BE2C (cell line): Measurements from ENCODE around the gene SOX5.

Experiments
- DNase-seq: peaks from one replicate; pipeline ENCODE4 v3.0.0-alpha.2; 2020
- H3K27me3 ChIP-seq: fragments of 250-450 bp; sonication (Bioruptor Pico); 2 replicates; pipeline ENCODE4 v1.5.1; 2020; ENCODE audit warnings: mild to moderate bottlenecking
- H3K36me3 ChIP-seq: fragments of 250-450 bp; sonication (Bioruptor Pico); 2 replicates; pipeline ENCODE4 v1.5.1; 2020; ENCODE audit warnings: mild to moderate bottlenecking
- H3K4me1 ChIP-seq: fragments of 250-450 bp; sonication (Bioruptor Pico); 2 replicates; pipeline ENCODE4 v1.5.1; 2020
- H3K4me3 ChIP-seq: 2 replicates; pipeline ENCODE4 v1.5.1; 2011; ENCODE audit warnings: low read depth, low read length
- H3K9me3 ChIP-seq: fragments of 250-450 bp; sonication (Bioruptor Pico); 2 replicates; pipeline ENCODE4 v1.5.1; 2020
- CTCF ChIP-seq: IDR thresholded peaks from 2 replicates; pipeline ENCODE4 v1.5.1; 2012; ENCODE audit warnings: mild to moderate bottlenecking, low read depth, low read length

SOX5 gene

GRCh38 chr12:23630524-23630923, 318.9 kb downstream of the SOX5 start:
- Histone ChIP-seq H3K4me3 (no peak overlapping the region), H3K27me3 (no peaks in the 10 kb centered on the region), H3K36me3 (no peaks in the 10 kb centered on the region), H3K4me1 (no peaks in the 10 kb centered on the region), H3K9me3 (no peaks in the 10 kb centered on the region; the same call in 1 of the 2 replicates)
- no peak for DNase-seq
- no peak for TF ChIP-seq CTCF

GRCh38 chr12:23628806-23629205, 320.7 kb downstream of the SOX5 start:
- Histone ChIP-seq H3K4me3 (no peak overlapping the region), H3K36me3 (no peaks in the 10 kb centered on the region), H3K4me1 (no peaks in the 10 kb centered on the region), H3K27me3 (no peaks in the 10 kb centered on the region), H3K9me3 (no peaks in the 10 kb centered on the region)
- no peak for TF ChIP-seq CTCF
- DNase-seq = no peak

- no peak overlapping the region for H3K4me3 ChIP-seq
- H3K27me3 ChIP-seq = no peaks in the 10 kb centered on the region
- no peaks in the 10 kb centered on the region for H3K36me3 ChIP-seq
- DNase-seq = no peak
- no peaks in the 10 kb centered on the region for H3K9me3 ChIP-seq
- no peaks in the 10 kb centered on the region for H3K4me1 ChIP-seq
- TF ChIP-seq CTCF = no peak
Observed at GRCh38 chr12:23626791-23627190, 322.7 kb downstream of the SOX5 start.

GRCh38 chr12:23621900-23622299, 327.6 kb downstream of the SOX5 start:
- Histone ChIP-seq H3K36me3 (no peaks in the 10 kb centered on the region), H3K27me3 (no peaks in the 10 kb centered on the region), H3K9me3 (no peaks in the 10 kb centered on the region), H3K4me3 (no peak overlapping the region), H3K4me1 (no peaks in the 10 kb centered on the region)
- TF ChIP-seq CTCF = no peak
- peak; percentile 5 for DNase-seq

GRCh38 chr12:23618718-23619117, 330.8 kb downstream of the SOX5 start:
- Histone ChIP-seq H3K27me3 (no peaks in the 10 kb centered on the region), H3K4me3 (no peak overlapping the region), H3K4me1 (no peaks in the 10 kb centered on the region), H3K9me3 (no peaks in the 10 kb centered on the region), H3K36me3 (no peaks in the 10 kb centered on the region)
- DNase-seq = no peak
- no peak for TF ChIP-seq CTCF

GRCh38 chr12:23617749-23618148, 331.7 kb downstream of the SOX5 start:
- no peak for DNase-seq
- no peak overlapping the region for H3K4me3 ChIP-seq
- H3K36me3 ChIP-seq = no peaks in the 10 kb centered on the region
- H3K27me3 ChIP-seq = no peaks in the 10 kb centered on the region
- H3K9me3 ChIP-seq = no peaks in the 10 kb centered on the region
- no peak for TF ChIP-seq CTCF
- H3K4me1 ChIP-seq = no peaks in the 10 kb centered on the region
